AG04449 (cell line): ENCODE results near the gene C5orf47.
A peak's percentile ranks its signal among the peaks of the same experiment; 100 is the strongest.

Experiments
- CTCF ChIA-PET: fragments of 350-600 bp; formaldehyde crosslinking; extraction: SDS; loops from one replicate; lab custom pipeline; 2021; ENCODE audit warnings: antibody characterized with exemption; lab: Yijun Ruan, JAX
- POLR2A ChIA-PET: fragments of 400-600, 350-600 bp; formaldehyde crosslinking; extraction: SDS; loops from one replicate; lab custom pipeline; 2020; ENCODE audit warnings: antibody characterized with exemption, inconsistent platforms; lab: Yijun Ruan, JAX
- DNase-seq: peaks from one replicate; pipeline ENCODE4 v3.0.0-alpha.2; 2010; ENCODE audit warnings: low read depth, low spot score
- H3K4me3 ChIP-seq: 2 replicates; pipeline ENCODE4 v1.5.1; 2011; ENCODE audit warnings: low read depth, mild to moderate bottlenecking, control low read depth, low read length
- TF ChIP-seq, protein P1 (sequence below): IDR thresholded peaks from one replicate; pipeline ENCODE4 v1.5.1; 2011; ENCODE audit warnings: mild to moderate bottlenecking, moderate library complexity, low read length, control low read depth, inconsistent platforms; ENCODE audit not compliant: insufficient read depth; ENCODE audit errors: missing control alignments

Gene C5orf47

DNA sequence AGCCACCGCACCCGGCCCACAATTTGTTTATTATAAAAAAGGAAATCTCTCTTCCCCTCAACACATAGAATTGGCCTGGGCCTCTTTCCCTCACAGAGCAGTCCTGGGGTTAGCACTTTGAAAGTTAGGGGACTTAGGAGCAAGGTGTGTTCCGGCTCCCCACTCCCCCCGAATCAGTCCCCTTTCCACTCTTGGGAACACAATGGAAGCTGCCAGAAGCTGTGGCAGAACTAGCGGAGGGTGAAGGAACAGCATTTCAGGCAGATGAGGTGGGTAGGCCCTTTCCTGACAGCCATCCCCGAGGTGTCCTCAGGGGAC, 16.4 kb upstream of the C5orf47 start:
- TF ChIP-seq, protein P1, sequence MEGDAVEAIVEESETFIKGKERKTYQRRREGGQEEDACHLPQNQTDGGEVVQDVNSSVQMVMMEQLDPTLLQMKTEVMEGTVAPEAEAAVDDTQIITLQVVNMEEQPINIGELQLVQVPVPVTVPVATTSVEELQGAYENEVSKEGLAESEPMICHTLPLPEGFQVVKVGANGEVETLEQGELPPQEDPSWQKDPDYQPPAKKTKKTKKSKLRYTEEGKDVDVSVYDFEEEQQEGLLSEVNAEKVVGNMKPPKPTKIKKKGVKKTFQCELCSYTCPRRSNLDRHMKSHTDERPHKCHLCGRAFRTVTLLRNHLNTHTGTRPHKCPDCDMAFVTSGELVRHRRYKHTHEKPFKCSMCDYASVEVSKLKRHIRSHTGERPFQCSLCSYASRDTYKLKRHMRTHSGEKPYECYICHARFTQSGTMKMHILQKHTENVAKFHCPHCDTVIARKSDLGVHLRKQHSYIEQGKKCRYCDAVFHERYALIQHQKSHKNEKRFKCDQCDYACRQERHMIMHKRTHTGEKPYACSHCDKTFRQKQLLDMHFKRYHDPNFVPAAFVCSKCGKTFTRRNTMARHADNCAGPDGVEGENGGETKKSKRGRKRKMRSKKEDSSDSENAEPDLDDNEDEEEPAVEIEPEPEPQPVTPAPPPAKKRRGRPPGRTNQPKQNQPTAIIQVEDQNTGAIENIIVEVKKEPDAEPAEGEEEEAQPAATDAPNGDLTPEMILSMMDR: no peak
- H3K4me3 ChIP-seq: peak overlapping the region; percentile 48
- POLR2A ChIA-PET: no interaction called here
- DNase-seq: no peak
- CTCF ChIA-PET: interaction anchor here (0.7 to 6.8 kb wide), 50 partner anchors 9 to 1265 kb away, joined by 3 to 402 read pairs (median 4); partner anchors contain the start of genes BOD1 and CPEB4

DNA sequence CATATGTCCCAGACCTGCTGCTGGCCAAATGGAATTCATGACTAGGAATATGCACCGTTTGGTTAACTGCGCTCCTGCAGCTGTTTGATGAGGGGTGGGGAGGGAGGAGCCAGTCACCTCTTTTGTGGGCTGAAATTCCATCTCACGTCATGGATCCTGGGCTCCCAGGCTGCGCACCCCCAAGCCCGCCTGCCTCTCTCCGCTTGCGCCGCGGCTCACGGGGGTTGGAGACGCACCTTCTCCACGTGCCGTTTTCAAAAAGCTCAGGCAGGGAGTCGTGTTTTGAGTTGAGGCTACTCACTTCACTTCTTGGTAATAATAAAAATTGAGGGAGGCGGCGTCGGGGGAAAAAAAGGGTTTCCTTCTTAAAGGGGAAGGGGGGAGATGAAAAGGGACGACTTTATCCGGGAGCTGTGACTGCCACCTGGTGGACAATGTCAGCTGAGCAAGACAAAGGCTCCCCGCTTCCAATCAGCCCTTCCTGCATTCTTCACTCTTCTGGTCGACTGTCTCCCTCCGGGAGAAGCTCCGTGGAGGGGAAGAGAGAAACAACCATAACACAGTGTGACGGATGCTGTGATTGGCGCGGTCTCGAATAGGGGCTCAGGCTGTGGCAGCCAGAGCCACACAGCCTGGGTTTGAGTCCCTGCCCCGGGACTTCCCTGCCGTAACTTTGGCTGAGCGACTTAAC, 15.9 kb upstream of the C5orf47 start:
- TF ChIP-seq, protein P1: peak; percentile 87
- POLR2A ChIA-PET: interaction anchor here (0.8 kb wide), 1 partner anchor 357 kb away, joined by 3 read pairs; no protein-coding TSS in a partner anchor
- no peak for DNase-seq
- CTCF ChIA-PET: interaction anchor here (0.6 to 6.8 kb wide), 69 partner anchors 9 to 1266 kb away, joined by 3 to 402 read pairs (median 4); partner anchors contain the start of genes BOD1 and CPEB4
- peak overlapping the region; percentile 48 for H3K4me3 ChIP-seq

DNA sequence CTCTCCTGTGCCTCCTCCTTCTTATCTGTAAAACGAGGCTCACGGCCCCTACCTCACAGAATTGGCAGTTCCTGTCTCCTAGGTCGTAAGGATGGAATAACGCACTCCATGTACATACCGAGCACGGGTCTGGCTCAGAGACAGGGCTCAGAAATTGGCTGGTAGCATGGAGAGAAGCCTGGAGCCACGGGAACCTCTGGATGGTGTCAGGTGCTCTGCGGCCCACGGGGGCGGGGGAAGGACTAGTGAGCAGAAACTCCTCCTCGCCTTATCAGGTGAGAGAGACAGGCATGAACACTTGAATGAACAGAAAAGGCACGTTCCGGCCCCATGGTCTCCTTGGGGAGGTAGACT, 15.4 kb upstream of the C5orf47 start:
- POLR2A ChIA-PET: interaction anchor here (0.8 kb wide), 1 partner anchor 358 kb away, joined by 3 read pairs; no protein-coding TSS in a partner anchor

DNA sequence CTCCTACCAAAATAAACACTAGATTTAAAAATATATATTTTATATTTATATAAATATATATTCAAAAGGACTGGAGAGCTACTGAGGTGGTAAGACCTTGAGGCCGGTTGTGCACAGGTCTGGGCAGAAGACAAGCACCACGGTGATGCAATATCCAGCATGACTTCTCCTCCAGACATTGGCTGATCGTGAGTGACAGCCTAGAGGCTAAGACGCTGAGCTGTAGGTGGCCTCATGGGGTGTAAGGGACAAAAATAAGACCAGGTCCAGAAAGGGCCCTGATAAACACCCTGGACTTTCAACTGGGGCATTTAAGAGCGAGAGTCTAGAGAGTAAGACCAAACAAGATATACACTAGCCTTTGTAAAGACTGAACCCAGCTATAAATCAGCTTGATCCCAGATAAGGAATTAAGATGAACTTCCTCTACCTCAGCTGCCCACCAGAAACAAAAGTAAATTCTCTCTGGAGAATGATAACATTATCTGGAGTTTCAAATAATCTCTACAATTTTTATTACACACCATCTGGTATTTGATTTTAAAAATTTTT, 14.2 kb upstream of the C5orf47 start:
- no peak for DNase-seq
- POLR2A ChIA-PET: no interaction called here
- TF ChIP-seq, protein P1: no peak
- CTCF ChIA-PET: interaction anchor here (0.6 to 6.8 kb wide), 13 partner anchors 9 to 927 kb away, joined by 3 to 402 read pairs (median 5); partner anchors contain the start of gene BOD1
- H3K4me3 ChIP-seq: no peak overlapping the region

More for the DNA sequence above, 15.4 kb upstream of the C5orf47 start:
- TF ChIP-seq, protein P1: no peak
- DNase-seq: no peak
- H3K4me3 ChIP-seq: peak overlapping the region; percentile 48
- CTCF ChIA-PET: interaction anchor here (0.6 to 6.8 kb wide), 62 partner anchors 8 to 1266 kb away, joined by 3 to 402 read pairs (median 4); partner anchors contain the start of genes BOD1 and CPEB4

DNA sequence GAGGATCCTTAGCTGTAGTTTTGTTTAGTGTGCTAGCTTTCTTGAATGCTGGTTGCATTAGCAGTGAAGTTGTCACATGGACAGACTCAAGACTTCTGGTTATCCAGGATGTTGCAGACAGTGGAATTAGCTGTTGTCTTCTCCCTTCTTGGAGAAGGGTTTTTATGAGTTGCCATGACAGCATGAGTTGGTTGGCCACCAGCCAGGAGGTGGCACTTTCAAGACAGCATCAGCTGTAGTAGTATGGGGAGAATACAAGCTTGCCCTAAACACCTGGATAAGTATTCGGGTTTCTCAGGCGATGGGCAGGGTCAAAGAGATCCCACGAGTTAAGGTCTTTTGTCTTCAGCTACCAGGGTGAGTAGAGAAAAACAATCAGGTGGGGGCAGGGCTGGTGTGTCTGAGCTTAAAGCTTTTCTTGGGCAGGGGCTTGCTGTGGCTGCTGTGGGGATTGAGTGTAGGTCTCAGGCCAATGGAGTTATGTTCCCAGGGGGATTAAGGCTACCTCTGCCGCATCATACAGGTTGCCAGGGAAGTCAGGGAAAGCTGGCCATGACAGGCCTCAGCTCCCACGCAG, 7.7 kb upstream of the C5orf47 start:
- no peak for DNase-seq
- no peak overlapping the region for H3K4me3 ChIP-seq
- ChIA-PET POLR2A (no interaction called here), CTCF (interaction anchor here (0.5 to 8.1 kb wide), 6 partner anchors 8 to 363 kb away, joined by 3 to 97 read pairs (median 3); partner anchors contain the start of gene BOD1)
- TF ChIP-seq, protein P1: no peak

DNA sequence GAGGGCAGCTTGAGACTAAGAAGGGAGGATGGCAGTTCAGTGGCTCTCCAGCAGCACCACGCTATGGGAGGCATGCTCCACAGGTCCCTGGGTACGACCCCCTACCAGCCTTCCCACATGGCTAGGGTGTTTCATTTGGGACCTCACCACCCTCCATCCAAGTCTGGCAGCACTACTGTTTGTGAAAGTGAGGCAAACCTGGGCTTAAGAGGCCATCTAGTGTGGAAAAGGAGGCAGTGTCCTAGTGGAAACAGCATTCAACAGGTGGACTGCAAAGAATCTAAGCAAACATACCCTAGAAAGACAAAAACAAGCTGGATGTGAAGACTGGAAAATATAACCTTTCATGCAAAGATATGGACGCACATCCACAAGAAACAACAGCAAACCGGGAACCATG, 4.8 kb upstream of the C5orf47 start:
- ChIA-PET CTCF (interaction anchor here (0.7 to 8.1 kb wide), 13 partner anchors 10 to 818 kb away, joined by 3 to 97 read pairs (median 4); partner anchors contain the start of gene BOD1), POLR2A (no interaction called here)
- TF ChIP-seq, protein P1: peak; percentile 36
- DNase-seq: no peak
- no peak overlapping the region for H3K4me3 ChIP-seq
